GM21447 (cell line): ENCODE results near the gene TMEM62.
"Not testable (repeated sequence)": the region's sequence is repeated elsewhere in the genome, so short reads cannot be mapped to it uniquely, and the experiment has no call there.

ENCODE experiments used
- ATAC-seq: cut with Tn5 transposase; IDR thresholded peaks from one replicate; pipeline ENCODE4 v1.9.1; 2021; ENCODE audit not compliant: unreplicated experiment

TMEM62 gene

DNA sequence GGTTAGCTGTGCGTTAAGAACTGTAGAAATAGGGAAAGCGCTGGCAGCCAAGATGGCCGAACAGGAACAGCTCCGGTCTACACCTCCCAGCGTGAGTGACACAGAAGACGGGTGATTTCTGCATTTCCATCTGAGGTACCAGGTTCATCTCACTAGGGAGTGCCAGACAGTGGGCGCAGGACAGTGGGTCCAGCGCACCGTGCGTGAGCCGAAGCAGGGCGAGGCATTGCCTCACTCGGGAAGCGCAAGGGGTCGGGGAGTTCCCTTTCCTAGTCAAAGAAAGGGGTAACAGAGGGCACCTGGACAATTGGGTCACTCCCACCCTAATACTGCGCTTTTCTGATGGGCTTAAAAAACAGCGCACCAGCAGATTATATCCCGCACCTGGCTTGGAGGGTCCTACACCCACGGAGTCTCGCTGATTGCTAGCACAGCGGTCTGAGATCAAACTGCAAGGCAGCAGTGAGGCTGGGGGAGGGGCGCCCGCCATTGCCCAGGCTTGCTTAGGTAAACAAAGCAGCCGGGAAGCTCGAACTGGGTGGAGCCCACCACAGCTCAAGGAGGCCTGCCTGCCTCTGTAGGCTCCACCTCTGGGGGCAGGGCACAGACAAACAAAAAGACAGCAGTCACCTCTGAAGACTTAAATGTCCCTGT is 42.4 kb downstream of the TMEM62 start:
- not testable (repeated sequence) for ATAC-seq

DNA sequence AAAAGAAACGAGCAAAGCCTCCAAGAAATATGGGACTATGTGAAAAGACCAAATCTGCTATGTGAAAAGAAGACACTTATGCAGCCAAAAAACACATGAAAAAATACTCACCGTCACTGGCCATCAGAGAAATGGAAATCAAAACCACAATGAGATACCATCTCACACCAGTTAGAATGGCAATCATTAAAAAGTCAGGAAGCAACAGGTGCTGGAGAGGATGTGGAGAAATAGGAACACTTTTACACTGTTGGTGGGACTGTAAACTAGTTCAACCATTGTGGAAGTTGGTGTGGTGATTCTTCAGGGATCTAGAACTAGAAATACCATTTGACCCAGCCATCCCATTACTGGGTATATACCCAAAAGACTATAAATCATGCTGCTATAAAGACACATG is 43.8 kb downstream of the TMEM62 start:
- not testable (repeated sequence) for ATAC-seq

DNA sequence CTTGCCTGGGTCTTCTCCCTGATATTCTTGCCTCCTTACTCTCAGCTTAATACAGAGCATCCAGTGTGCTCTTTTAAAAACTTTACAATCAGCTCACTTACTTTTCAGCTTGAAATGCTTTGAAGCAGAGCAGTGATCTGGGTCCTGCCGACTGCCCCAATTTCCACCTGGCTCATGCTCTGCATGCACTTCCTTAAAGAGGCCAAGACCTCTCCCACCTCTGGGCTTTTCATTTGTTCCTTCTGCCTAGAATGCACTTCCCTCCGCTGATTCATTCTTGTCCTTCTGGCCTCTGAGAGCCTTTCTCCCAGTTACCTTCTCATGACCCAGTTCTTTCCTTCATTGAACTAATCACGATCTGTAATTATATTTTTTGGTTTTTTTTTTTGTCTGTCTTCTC is 49.9 kb downstream of the TMEM62 start:
- no peak for ATAC-seq

GRCh38 chr15:43184407-43185124 is 51.2 kb downstream of the TMEM62 start:
- ATAC-seq: no peak

GRCh38 chr15:43185157-43186002 is 52.0 kb downstream of the TMEM62 start, which contains the start of gene CCNDBP1:
Gene CCNDBP1 (plus strand): TSS chr15:43185403. CDS start chr15:43185499, 96 bp downstream.
- ATAC-seq: peak; percentile 95

GRCh38 chr15:43186003-43186353 is 52.6 kb downstream of the TMEM62 start:
- ATAC-seq: peak; percentile 20

GRCh38 chr15:43187544-43188155 is 54.3 kb downstream of the TMEM62 start:
- no peak for ATAC-seq

DNA sequence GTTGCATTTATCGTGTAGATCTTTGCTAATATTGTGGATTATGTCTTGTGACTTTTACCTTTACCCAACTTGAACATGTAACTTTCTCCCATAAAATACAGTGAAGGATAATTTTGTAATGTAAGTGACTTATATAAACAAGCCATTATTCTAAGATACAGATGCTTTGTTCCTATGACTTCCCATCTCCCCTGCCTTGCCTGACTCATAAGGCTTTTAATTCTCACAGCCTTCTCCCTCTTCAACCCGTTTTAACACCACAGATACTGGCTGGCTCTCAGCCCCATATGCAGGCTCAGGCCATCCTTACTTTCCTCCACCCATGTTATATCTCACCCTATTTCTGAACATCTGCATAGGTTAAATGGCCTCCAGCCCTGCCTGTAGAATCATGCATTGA is 55.9 kb downstream of the TMEM62 start:
- ATAC-seq: no peak

- no peak for ATAC-seq
Measured at GRCh38 chr15:43190178-43190577, 56.8 kb downstream of the TMEM62 start.

DNA sequence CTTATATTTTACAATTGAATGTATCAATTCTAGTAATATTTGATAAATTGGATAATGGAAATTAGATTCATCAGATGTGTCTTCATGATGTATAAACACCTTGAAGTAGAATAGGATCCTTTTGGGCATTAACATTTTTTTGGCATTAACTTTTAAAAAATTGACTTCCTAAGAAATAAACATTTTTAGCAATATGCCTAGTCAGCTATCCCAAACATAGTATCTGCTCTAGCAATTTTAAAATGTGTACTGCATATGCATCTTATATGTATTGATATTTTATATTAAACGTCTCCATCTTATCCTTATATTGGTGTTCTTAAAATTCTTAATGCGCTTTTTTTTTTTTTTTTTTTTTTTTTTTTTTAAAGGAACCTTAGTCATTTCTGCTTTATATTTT is 60.3 kb downstream of the TMEM62 start:
- ATAC-seq: no peak

DNA sequence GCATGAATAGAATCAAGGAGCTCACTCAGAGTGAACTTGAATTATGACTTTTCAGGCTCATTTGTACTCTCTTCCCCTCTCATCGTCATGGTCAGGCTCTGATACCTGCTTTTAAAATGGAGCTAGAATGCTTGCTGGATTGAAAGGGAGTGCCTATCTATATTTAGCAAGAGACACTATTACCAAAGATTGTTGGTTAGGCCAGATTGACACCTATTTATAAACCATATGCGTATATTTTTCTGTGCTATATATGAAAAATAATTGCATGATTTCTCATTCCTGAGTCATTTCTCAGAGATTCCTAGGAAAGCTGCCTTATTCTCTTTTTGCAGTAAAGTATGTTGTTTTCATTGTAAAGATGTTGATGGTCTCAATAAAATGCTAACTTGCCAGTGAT is 61.4 kb downstream of the TMEM62 start:
- no peak for ATAC-seq

DNA sequence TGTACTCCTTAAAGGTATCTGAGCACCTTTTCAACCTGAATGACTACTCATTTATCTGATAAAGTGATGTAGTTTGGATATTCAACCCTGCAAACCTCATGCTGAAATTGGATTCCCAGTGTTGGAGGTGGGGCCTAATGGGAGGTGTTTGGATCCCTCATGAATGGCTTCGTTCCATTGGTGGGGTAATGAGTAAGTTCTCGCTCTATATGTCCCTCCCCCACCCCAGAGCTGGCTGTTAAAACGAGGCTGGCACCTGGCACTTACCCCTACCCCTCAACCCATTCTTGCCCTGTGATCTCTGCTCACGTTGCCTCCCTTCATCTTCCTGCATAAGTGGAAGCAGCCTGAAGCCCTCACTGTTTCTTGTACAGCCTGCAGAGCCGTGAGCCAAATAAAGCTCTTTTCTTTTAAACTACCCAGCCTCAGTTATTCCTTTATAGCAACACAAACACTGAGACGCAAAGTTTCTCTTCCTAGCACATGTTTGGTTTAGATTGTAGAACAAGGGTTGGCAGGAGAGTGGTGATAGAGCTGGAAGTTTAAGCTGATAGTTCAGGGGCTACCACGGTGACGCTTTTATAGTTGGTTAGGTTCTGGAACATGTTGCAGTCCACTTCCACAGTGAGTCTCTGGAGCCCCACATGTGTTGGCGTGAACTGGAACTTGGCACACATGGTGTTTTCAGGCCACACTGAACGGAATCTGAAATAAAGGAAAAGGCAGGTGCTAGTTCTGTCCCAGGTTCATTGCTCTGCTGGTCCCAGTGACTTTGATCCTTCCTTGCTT is 63.6 kb downstream of the TMEM62 start:
- ATAC-seq: no peak

DNA sequence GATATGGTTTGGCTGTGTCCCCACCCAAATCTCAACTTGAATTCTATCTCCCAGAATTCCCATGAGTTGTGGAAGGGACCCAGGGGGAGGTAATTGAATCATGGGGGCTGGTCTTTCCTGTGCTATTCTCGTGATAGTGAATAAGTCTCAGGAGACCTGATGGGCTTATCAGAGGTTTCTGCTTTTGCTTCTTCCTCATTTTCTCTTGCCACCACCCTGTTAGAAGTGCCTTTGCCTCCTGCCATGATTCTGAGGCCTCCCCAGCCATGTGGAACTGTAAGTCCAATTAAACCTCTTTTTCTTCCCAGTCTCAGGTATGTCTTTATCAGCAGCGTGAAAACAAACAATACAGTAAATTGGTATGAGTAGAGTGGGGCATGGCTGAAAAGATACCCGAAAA is 64.4 kb downstream of the TMEM62 start:
- not testable (repeated sequence) for ATAC-seq

DNA sequence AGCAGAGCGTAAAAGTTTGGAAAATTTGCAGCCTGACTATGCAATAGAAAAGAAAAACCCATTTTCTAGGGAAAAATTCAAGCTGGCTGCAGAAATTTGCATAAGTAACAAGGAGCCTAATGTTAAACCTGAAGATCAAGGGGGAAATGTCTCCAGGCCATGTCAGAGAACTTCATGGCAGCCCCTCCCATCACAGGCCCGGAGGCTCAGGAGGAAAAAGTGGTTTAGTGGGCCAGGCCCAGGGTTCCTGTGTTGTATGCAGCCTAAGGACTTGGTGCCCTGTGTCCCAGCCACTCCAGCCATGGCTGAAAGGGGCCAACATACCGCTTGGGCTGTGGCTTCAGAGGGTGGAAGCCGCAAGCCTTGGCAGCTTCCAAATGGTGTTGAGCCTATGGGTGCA is 65.2 kb downstream of the TMEM62 start:
- not testable (repeated sequence) for ATAC-seq

DNA sequence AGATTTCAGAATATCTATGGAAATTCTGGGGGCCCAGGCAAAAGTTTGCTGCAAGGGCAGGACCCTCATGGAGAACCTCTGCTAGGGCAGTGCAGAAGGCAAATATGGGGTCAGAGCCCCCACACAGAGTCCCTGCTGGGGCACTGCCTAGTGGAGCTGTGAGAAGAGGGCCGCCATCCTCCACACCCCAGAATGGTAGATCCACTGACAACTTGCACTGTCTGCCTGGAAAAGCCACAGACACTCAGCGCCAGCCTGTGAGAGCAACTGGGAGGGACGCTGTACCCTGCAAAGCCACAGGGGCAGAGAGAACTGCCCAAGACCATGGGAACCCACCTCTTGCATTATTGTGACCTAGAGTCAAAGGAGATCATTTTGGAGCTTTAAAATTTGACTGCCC is 65.6 kb downstream of the TMEM62 start:
- no peak for ATAC-seq

GRCh38 chr15:43199945-43200488 is 66.6 kb downstream of the TMEM62 start:
- no peak for ATAC-seq

DNA sequence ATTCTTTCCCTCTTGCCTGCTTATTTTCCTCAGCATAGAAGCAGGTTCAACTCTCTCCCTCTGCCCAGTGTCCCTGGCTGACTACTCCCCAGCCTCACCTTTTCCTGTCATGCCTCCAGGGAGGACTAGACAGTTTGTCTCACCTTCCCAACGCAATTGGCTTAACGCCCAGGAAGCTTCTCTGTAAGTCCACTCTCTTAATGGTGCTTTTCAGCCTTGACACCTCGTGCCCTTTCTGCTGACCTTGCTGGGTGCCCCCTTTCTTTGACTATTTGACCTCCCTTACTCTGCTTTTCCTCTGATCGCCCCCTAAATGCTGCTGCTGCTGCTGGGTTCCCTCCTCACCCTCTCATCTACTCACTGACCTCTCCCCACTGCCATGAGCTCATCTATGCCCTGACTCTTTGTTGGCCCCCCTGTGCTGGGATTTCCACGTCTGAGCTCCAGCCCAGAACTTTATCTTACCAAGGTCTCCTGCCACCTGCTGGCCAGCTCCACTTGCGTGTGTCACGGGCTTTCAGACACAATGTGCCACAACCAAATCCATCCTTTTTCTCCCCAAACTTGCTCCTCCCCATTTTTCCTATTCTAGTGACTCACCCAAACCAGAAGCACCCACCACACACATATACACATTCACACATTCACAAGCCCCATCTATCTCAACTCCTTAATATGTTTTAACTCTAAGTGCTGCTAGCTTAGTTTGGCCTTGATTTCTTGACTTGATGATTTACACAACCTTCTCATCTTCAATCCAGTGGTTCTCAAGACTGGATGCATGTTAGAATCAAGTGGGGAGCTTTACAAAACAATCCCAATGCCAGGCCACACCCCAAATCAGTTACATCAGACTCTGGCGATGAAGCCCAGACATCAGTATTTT is 70.9 kb downstream of the TMEM62 start:
- ATAC-seq: no peak

- ATAC-seq: no peak
Measured at GRCh38 chr15:43206054-43206453, 72.7 kb downstream of the TMEM62 start.

GRCh38 chr15:43207024-43207423 is 73.6 kb downstream of the TMEM62 start:
- ATAC-seq: no peak
